Measurements from ENCODE around the gene PCSK7.
A peak's percentile ranks its signal among the peaks of the same experiment; 100 is the strongest.
"Not testable (repeated sequence)": the region's sequence is repeated elsewhere in the genome, so short reads cannot be mapped to it uniquely, and the experiment has no call there.

Gene PCSK7, protein sequence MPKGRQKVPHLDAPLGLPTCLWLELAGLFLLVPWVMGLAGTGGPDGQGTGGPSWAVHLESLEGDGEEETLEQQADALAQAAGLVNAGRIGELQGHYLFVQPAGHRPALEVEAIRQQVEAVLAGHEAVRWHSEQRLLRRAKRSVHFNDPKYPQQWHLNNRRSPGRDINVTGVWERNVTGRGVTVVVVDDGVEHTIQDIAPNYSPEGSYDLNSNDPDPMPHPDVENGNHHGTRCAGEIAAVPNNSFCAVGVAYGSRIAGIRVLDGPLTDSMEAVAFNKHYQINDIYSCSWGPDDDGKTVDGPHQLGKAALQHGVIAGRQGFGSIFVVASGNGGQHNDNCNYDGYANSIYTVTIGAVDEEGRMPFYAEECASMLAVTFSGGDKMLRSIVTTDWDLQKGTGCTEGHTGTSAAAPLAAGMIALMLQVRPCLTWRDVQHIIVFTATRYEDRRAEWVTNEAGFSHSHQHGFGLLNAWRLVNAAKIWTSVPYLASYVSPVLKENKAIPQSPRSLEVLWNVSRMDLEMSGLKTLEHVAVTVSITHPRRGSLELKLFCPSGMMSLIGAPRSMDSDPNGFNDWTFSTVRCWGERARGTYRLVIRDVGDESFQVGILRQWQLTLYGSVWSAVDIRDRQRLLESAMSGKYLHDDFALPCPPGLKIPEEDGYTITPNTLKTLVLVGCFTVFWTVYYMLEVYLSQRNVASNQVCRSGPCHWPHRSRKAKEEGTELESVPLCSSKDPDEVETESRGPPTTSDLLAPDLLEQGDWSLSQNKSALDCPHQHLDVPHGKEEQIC

DNA sequence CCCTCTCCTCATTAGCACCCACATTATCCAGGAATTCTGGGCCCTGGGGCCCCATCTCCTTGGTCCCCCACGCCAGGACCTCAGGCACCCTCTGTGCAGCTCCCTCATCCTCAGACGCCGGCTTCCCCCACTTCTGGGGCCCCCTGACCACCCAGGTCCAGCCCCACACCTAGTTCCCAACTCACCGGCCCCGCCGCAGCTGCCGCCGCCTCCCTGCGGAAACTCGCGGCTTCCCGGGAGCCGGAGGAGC lies at the start of gene PCSK7:
TSS of gene PCSK7 (minus strand) at position 232 of the 250 bp plus-strand sequence. CDS start 2,229 bp downstream, outside the sequence.
- no peak for DNase-seq

DNA sequence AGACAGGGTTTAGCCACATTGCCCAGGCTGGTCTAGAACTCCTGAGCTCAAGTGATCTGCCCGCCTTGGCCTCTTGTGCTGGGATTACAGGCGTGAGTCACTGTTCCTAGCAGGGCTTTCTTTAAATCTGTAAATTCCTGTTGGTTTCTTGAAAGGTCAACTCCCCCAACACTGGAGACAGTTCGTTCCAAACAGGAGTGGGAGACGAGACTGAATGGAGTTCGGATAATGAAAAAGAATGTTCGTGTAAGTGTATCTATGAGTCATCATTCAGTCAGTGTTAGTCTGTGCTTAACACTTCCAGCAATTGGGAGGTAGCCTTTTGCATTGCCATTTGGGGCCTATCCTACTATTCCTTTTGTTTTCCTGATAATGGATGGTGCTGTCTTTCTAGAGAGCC lies 49.3 kb upstream of the PCSK7 start:
- DNase-seq: no peak

DNA sequence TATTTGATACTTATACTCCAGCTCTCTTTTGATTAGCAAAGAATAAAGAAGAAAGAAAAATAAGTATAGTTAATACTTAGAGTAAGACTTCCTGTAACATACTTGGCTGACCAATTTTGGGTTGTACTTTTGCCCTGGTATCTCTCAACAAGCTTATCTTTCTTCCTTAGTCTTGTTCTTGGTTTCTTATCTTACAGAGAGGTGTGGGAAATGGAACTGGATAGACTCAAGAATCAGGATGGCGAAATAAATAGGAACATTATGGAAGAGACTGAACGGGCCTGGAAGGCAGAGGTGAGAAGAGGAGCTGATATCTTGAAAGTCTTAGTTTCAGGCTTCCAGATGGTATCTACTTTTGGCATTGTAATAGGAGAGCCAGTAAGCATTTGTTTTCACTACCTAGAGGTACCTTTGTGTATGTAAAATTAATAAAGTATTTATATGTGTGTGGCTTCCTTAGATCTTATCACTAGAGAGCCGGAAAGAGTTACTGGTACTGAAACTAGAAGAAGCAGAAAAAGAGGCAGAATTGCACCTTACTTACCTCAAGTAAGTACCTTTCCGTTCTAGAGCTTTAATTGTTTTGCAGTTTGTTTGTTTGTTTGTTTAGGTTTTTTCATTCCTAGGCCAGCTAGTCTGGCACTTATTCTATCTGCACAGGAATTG lies 48.0 kb upstream of the PCSK7 start:
- DNase-seq: no peak

DNA sequence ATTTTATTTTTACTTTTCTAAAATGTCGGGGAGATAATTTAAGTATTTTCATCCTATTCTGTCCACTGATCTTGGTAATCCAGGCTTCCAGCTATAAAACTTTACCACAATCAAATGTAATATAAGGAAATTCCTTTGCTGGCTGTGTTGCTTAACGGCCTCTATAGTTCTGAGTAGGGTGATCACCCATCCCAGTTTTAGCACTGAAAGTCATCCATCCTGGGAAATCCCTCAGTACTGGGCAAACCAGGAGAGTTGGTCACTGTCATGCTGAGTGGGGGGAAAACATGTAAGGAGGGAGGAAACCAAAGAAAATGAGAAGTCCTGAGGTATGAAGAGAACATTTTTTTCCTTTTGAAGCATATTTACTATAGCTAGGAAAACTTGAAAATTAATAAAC lies 46.5 kb upstream of the PCSK7 start:
- no peak for DNase-seq

DNA sequence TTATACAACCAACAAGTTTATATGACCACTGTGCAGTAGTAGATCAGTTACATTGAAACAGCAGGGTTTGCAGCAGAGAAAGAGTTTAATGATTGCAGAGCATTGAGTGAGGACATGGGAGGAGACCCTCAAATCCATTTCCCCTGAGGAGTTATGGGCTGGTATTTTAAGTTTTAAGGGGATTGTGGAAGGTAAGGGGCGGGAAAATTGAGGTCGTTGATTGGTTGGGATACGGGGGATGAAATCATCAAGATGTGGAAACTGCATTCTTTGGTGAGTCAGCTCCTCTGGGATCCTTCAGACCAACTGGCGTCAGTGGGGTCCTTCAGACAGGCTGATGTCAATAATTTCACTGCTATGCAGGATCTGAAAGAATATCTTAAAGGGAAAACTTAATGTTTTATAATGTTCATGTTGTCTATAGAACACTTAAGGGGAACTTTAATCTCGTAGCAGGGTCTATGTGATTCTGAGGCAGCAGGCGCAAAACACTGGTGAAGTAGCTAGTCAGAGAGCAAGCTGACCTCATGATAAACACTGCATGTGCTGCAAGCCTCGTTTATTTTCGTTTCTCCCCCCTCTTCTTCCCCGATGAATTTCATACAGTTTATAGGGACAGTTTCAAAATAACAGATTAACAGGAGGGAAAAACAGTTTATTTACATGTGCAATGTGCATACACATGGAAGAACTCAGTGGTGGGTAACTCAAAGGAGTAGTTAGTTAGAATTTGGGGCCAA lies 41.8 kb upstream of the PCSK7 start:
- DNase-seq: no peak

DNA sequence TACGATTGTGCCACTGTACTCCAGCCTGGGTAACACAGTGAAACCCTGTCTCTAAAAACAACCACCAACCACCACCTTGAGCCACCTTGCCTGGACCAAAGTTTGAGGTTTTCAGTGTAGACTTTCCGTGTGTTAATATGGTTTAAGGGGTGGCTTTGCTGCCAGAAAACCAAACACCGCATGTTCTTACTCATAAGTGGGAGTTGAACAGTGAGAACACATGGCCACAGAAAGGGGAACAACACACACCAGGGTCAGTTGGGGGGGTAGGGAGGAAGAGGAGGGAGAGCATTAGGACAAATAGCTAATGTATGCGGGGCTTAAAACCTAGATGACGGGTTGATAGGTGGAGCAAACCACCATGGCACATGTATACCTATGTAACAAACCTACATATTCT lies 40.3 kb upstream of the PCSK7 start:
- not testable (repeated sequence) for DNase-seq

DNA sequence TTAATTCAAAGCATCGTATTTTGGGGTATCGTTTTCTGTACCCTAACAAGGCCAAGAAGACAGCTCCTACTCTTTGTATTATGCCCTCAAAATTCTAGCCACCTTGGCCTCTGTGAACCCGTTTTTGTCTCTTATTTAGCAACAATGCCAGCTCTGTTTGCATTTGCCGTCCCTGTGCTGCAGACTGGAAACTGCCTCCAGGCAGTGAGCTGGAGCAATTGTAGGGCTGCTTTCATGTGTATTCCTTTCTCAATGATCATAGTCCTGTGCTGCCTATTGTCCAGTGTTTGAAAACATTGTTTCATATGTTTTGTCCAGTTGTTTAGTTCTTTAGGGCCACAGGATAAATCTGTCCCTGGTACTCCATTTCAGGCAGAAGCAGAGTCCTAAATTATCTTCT lies 39.3 kb upstream of the PCSK7 start:
- no peak for DNase-seq

DNA sequence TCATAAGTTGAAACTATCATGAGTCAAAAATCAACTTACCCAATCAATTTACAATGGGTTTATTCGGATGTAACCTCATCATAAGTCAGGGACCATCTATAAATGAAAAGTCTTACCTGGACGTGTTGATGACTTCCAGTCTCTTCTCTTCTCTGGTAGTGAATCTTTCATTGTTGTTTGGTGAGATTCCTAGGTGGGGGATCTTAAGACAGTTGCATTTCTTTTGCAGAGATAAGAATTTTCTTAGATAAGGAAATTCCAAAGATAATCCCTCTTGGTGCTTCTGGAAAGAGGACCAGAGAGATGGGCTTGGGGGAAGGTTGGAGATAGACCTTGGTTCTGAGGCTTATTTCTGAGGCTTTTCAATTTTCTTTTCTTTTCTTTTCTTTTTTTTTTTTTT lies 38.0 kb upstream of the PCSK7 start:
- DNase-seq: no peak

DNA sequence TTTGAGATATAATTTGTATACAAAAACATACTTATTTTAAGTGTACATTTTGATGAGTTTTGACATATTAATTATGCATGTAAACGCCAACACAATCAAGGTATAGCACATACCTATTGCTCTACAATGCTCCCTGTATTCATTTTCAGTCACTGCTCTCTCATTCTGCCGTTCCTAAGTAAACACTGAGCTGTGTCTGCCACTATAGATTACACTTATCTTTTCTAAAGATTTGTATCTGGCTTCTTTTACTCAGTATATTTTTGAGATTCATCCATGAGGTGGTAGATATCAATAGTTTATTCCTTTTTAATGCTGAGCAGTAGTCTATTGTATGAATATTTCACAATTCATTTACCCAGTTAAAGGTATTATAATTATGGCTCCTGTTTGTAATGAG lies 33.9 kb upstream of the PCSK7 start:
- DNase-seq: no peak

DNA sequence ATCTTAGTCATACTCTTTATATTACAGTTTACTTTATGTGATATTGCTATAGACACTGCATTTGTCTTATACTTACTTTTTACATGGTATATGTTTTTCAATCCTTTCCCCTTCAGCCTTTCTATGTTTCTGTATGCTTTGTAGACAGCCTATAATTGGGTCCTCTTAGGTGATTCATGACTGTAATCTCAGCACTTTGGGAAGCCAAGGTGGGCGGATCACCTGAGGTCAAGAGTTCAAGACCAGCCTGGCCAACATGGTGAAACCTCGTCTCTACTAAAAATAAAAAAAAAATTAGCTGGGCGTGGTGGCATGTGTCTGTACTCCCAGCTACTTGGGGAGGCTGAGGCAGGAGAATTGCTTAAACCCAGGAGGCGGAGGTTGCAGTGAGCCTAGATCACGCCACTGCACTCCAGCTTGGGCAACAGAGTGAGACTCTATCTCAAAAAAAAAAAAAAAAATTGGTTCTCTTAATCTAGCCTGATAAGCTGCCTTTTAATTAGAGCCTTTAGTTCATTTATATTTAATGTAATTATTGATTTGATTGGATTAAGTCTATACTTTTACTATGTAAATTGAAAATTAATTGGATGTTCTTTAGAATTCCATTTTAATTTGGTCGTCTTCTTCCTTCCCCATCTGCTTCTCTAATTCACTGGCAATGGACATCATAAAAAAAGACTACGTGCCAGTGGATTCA lies 32.9 kb upstream of the PCSK7 start:
- not testable (repeated sequence) for DNase-seq

DNA sequence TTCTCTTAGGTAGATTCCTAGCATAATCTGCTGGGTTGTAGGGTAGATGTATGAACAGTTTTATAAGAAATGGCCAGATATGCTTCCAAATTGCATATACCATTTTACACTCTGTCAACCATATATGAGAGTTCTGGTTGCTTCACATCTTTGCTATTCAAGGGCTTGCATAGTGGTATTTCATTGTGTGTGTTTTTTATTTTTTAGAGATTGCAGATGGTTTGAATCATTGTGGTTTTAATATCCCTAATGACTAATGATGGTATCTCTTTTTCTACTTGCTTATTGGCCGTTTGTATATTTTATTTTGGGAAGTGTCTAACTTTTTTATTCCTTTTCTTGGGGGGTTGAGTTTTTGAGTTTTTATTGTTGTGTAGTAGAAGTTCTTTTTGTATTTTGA lies 27.5 kb upstream of the PCSK7 start:
- no peak for DNase-seq

DNA sequence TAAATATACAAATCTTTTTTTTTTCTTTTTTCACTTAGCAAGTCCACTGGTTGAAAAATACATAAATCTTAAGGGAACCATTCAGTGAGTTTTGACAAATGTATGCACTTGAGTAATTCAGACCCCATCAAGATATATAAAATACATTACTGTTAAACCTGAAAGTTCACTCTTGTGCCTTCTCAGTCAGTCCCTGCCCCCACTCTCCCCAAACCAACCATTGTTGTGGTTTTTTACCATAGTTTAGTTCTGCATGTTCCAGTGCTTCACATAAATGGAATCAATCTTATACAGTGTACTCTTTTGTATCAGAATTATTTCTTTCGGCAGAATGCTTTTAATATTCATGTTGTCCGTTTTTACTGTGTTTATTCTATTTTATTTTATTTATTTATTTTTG lies 26.7 kb upstream of the PCSK7 start:
- DNase-seq: no peak

DNA sequence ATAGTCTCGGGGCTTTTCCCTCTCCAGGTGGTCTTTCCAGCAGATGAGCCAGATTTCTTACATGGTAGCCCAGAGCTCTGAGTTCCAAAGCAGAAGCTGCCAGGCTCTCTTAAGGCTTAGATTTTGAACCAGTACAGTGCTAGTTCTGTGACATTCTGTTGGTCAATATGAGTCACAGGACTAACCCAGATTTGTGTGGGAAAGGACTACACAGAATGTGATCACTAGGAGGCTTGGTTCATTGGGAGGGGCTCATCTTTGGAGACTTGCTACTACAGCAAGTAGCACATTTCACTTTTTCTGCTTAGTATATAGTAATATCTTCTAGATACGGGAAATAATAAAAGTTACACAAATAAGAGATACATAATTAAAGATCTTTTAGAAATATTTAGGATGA lies 24.7 kb upstream of the PCSK7 start:
- DNase-seq: no peak

DNA sequence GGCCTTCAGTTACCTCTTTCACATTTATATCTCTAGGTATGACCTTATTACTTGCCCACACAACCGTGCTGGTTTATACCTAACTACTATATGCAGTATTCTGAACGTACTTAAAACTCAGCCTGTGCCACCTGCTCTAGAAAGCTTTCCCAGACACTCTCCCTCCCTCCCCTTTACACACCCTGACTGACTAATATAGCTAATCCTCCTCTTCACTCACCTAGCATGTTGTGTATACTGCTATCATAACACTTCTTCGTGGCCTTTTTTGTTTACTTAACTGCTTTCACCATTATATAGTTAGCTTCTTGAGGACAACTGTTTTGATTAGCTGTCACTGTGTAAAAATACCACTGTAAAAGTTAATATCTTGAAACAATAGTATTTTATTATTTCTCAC lies 24.1 kb upstream of the PCSK7 start:
- no peak for DNase-seq

DNA sequence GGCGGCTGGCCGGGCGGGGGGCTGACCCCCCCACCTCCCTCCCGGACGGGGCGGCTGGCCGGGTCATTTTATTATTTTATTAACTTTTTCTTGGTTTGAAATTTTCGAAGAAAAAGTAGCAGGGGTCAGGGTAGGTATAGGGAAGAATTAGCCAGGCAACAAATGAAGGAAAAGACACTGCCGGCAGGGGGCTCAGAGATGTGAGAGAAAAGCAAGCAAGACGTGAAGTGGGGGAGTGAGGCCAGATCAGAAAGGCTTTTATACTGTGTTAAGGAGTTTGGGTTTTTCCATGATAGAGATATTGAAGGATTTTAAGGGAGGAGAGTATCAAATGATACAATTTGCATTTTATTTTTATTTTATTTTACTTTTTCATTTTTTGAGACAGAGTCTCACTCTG lies 19.6 kb upstream of the PCSK7 start:
- no peak for DNase-seq

DNA sequence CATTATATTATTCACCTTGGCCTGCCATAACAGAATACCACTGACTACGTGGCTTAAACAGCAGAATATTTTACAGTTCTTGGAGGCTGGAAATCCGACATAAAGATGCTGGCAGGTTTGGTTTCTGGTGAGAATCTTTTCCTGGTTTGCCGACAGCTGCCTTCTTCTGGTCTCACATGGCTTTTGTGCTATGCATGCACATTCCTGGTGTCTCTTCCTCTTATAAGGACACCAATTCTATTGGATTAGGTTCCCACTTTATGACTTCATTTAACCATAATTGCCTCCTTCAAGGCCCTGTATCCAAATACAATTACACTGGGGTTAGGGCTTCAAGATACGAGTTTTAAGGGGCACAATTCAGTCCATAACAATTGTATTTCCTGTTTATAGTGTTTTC lies 17.7 kb upstream of the PCSK7 start:
- no peak for DNase-seq

DNA sequence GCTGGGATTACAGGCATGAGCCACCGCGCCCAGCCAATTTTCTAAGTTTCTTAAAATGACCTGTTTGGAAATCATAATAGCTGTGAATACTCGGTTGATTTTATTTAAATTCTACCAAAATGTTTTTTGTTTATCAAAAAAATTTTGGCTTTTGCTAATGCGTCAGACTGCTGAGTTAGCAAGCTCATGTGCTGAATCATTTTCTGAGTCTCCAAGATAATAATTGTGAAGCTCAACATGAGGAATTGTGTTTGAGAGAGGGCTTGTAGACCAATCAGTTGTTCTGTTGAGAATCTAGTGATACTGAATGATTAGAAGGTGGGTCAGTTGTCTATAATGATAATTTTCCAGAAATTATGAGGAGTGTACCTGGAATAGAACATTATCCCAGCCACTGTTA lies 16.5 kb upstream of the PCSK7 start:
- no peak for DNase-seq

DNA sequence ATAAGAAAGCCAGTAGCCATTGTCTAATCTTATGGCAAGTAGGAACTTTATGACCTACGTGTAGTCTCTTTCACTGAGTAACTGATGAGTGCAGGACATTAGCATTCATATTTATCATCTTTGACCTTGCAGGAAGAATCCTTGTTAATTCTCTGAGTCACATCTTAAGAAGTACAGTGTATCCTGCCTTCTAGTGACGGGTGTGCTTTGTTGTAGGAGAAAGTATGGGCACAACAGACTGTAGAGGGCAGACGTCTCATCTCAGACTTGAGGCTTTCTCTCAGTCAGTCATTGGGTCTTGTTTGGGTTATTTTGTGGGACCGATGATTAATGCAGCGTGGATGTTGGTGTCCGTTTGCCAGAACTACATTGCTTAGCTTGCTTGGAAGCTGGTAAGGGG lies 7.4 kb upstream of the PCSK7 start:
- no peak for DNase-seq

DNA sequence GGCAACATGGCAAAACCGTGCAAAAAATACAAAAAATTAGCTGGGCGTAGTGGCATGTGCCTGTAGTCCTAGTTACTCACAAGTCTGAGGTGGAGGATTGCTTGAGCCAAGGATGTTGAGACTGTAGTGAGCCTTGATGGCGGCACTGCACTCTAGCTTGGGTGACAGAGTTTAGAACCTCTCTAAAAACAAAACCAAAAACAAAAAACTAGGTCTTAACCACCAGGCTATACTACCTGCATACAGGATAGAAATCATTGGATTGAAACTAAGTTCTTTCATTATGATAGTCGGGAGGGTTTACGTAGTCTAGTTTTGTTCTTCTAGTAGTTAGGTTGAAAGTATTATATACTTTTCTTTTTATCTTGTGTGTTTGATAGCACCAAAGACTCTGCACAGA lies 6.3 kb upstream of the PCSK7 start:
- DNase-seq: no peak

DNA sequence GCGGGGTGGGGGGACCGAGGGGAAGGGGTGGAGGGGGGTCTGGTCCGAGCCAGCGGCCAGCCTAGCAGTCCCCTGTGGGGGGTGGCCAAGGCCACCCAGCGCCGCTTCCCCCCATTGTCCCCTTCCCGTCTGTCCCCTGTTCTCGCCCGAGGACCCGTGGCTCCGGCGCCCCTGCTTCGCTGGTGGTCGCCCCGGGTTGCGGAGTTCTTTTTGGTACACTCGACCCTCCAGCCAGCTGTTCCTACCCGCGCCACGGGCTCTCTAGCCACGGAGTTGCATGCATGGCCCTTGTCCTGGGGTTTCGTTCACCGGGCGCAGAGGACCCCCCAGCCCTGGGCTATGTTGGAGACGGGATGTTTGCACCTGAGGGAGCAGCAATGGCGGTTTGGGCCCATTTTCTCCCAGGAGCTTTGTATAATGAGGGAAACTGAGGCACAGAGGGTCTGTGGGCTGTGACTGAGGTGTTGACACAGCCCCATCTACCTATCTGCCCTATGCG lies 1.1 kb upstream of the PCSK7 start:
- peak; percentile 40 for DNase-seq

DNA sequence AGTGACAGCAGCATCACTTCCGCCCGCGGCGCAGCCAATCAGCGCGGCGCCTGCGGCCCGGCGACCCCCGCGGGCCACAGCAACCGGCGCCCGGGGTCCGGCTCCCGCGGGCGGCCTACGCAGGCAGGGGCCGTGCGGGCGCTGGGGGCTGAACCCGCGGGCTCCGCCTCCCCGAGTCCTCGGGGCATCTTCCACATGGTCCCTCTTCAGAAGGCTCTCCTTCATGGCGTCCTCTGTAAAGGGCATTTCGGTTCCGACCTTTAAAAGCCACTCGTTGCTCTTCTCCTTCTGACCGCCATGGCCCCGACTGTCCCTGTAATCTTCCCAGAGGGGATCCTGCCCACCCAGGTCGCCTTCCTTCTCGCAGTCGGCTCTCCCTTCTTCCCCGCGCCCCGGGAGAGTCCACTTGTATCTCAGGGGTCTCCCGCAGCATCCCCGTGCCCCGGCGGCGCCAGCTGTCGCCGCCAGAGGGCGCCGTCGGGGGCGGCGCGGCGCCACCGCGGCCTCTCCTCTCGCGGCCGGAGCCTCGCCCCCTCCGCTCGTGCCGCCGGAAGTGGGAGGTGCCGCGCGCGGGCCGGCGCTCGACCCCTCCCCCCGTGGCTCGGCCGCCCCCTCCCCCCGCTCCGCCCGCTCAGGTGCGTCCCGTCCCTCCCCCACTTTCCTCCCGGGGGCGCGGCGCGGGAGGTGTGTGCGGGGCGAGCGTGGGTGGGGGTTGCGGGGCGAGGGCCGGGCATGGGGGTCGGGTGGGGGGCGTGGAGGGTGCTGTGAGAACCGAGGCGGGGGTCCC lies 412 bp upstream of the PCSK7 start, which contains the start of gene RNF214:
TSS of gene RNF214 (plus strand) at position 580 of the 787 bp plus-strand sequence. CDS start 1,602 bp downstream, outside the sequence.
- DNase-seq: peak; percentile 95
